Left lung (tissue), 14 donors: ENCODE results near the gene SEC22A. TPM values are rescaled to one million over a fixed set of nuclear protein-coding genes. Genes with fewer than 3 reads are reported as not detected.
A peak's percentile ranks its signal among the peaks of the same experiment; 100 is the strongest.

Source experiments
- ATAC-seq: fragments of 200-7000 bp; cut with Tn5 transposase; one replicate; pipeline ENCODE4 v1.9.1; 2020; ENCODE audit warnings: moderate library complexity
- DNase-seq, 4 donors: peaks; one replicate each; pipeline ENCODE4 v3.0.0-alpha.2; 2013 to 2020
- H3K27ac ChIP-seq, 2 donors: fragments of 200-600 bp; sonication (generic) in 1 of 2; one replicate each; pipeline versions ENCODE4 v1.5.0 to v1.8.0; 2020 to 2021
- H3K27me3 ChIP-seq, 2 donors: fragments of 200-600 bp; sonication (generic) in 1 of 2; one replicate each; pipeline versions ENCODE4 v1.5.0 to v1.8.0; 2020 to 2021
- H3K36me3 ChIP-seq, 2 donors: fragments of 200-600 bp; sonication (generic) in 1 of 2; one replicate each; pipeline versions ENCODE4 v1.5.0 to v1.8.0; 2020 to 2021
- H3K4me1 ChIP-seq, 2 donors: fragments of 200-600 bp; one replicate each; pipeline ENCODE4 v1.8.0; 2021
- H3K4me3 ChIP-seq, 2 donors: fragments of 200-600 bp; sonication (generic) in 1 of 2; one replicate each; pipeline versions ENCODE4 v1.5.0 to v1.8.0; 2020 to 2021; ENCODE audit warnings: mild to moderate bottlenecking in 1 of 2
- H3K9me3 ChIP-seq, 2 donors: fragments of 200-600 bp; sonication (generic) in 1 of 2; one replicate each; pipeline versions ENCODE4 v1.5.0 to v1.8.0; 2020 to 2021
- CTCF ChIP-seq, 2 donors: fragments of 200-600 bp; sonication (generic) in 1 of 2; IDR thresholded peaks; one replicate each; pipeline versions ENCODE4 v1.5.0 to v1.8.0; 2021; ENCODE audit warnings: antibody characterized with exemption in 2 of 2
- intact Hi-C, 2 donors: fragments of 100-400 bp; cut with DNase I; formaldehyde crosslinking; loops; one replicate each; pipeline versions ENCODE4 v1.11.2 to v1.14.2; 2022
- long read RNA-seq, 12 donors: library from polyadenylated mRNA in 2 of 12; unstranded in 2 of 12; transcript quantifications; one replicate each; pipeline ENCODE4 v2.0.0 and lab custom pipeline, GENCODE V29; 2019 to 2026
- polyA plus RNA-seq, 6 donors: library from polyadenylated mRNA; unstranded; fragments of 120-200 nt; gene quantifications; one replicate each; pipeline ENCODE4 v1.2.1, GENCODE V29; 2013; ENCODE audit not compliant: insufficient read length in 6 of 6
- total RNA-seq, 2 donors: library from RNA; stranded (reverse); fragmentation: NEBNext Ultra II Directional; extraction: Animal tissue kit (Norgen Biotek cat#: 25700); gene quantifications; one replicate each; pipeline ENCODE4 v1.2.1, GENCODE V29; 2021
- donor health status: DM: no; HTN: yes; CAD: no.
- donor health status: DM: no; HTN: no; CAD: no.

The SEC22A gene, protein sequence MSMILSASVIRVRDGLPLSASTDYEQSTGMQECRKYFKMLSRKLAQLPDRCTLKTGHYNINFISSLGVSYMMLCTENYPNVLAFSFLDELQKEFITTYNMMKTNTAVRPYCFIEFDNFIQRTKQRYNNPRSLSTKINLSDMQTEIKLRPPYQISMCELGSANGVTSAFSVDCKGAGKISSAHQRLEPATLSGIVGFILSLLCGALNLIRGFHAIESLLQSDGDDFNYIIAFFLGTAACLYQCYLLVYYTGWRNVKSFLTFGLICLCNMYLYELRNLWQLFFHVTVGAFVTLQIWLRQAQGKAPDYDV
- total RNA-seq (10 to 100 TPM; 15.7 to 18.5 TPM), polyA plus RNA-seq (10 to 100 TPM; 25.6 to 35.9 (median 31.0) TPM)
- long read RNA-seq, donor 1, full-length matches to known transcripts = 7 of 7 reads
- long read RNA-seq, donor 1, partial matches to known transcripts = 0 of 7 reads
- long read RNA-seq, donor 1, other reads (novel, unspliced or antisense) = 0 of 7 reads
- long read RNA-seq, donor 2, transcript SEC22A-210 (7 exons, 972 nt) = major isoform, 5 of 5 reads
- long read RNA-seq, donor 2, partial matches to known transcripts = 0 of 5 reads
- long read RNA-seq, donor 2, other reads (novel, unspliced or antisense) = 0 of 5 reads
- long read RNA-seq, donor 3, full-length matches to known transcripts = 11 of 11 reads
- long read RNA-seq, donor 3, partial matches to known transcripts = 0 of 11 reads
- long read RNA-seq, donor 3, other reads (novel, unspliced or antisense) = 0 of 11 reads
- long read RNA-seq, donor 4, full-length matches to known transcripts = 8 of 8 reads
- long read RNA-seq, donor 4, partial matches to known transcripts = 0 of 8 reads
- long read RNA-seq, donor 4, other reads (novel, unspliced or antisense) = 0 of 8 reads
- long read RNA-seq, donor 5, full-length matches to known transcripts = 8 of 8 reads
- long read RNA-seq, donor 5, partial matches to known transcripts = 0 of 8 reads
- long read RNA-seq, donor 5, other reads (novel, unspliced or antisense) = 0 of 8 reads
- long read RNA-seq, donor 6, full-length matches to known transcripts = 12 of 12 reads
- long read RNA-seq, donor 6, partial matches to known transcripts = 0 of 12 reads
- long read RNA-seq, donor 6, other reads (novel, unspliced or antisense) = 0 of 12 reads
- long read RNA-seq, donor 7, full-length matches to known transcripts = 3 of 3 reads
- long read RNA-seq, donor 7, partial matches to known transcripts = 0 of 3 reads
- long read RNA-seq, donor 7, other reads (novel, unspliced or antisense) = 0 of 3 reads
- long read RNA-seq, donor 8, full-length matches to known transcripts = 4 of 4 reads
- long read RNA-seq, donor 8, partial matches to known transcripts = 0 of 4 reads
- long read RNA-seq, donor 8, other reads (novel, unspliced or antisense) = 0 of 4 reads
- long read RNA-seq, donor 9 = 0 reads
- long read RNA-seq, donor 10, transcript SEC22A-210 (7 exons, 972 nt) = major isoform, 10 of 12 reads
- long read RNA-seq, donor 10, partial matches to known transcripts = 1 of 12 reads
- long read RNA-seq, donor 10, other reads (novel, unspliced or antisense) = 1 of 12 reads
- long read RNA-seq, donor 11, full-length matches to known transcripts = 4 of 4 reads
- long read RNA-seq, donor 11, partial matches to known transcripts = 0 of 4 reads
- long read RNA-seq, donor 11, other reads (novel, unspliced or antisense) = 0 of 4 reads
- long read RNA-seq, donor 12, partial matches to known transcripts = 0 of 2 reads
- long read RNA-seq, donor 12, other reads (novel, unspliced or antisense) = 0 of 2 reads

DNA sequence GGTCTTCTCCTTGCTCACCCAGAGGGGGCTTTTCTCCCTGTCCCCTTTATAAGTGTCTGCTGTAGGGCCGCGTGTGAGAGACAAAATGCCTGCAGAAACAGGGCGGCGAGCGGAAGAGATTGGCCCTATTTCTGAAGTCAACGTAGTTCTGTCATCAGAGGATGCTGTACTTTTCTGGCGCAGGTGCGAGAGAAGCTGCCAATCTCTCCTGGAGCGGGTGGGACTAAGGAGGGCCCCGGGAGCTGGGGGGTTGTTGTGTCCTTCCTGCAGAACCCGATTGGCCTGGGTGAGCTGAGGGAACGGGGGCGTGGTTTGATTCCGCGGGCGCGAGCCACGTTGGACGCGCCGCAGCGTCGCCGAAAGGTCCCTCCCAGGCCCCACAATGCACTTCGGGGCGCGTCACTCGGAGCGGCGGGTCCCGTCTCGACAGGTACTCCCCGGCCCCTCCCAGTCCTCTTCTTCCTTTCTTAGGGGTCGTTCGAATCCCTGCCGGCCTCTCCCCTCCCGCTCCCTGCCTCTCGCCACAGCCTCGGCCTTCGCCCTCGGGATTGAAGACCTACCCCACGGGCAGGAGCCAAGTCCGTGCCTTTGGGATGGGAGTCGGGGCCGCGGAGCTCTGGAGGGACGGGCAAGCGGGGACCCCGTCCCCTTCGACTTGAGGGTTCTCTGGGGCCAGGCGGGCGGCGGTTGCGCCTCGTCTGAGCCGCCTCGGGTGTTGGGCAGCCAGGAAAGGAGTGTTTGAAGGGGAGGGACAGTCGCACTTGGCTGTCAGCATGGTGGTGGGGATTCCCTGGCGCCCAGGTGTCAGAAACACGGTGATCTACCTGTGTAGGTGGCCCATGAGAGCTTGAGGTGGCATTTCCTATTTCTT lies at the start of gene SEC22A:
SEC22A (plus strand) TSS at position 387 of the 871 bp plus-strand sequence. CDS start 7,275 bp downstream, outside the sequence.
- peak; percentile 99 for ATAC-seq
- peak within 1 kb of the TSS; percentile 65 to 78 for H3K27ac ChIP-seq
- DNase-seq = peak; percentile 88 to 97 (median 96)
- no peaks in the 10 kb centered on the region for H3K27me3 ChIP-seq
- TF ChIP-seq CTCF (IDR thresholded peaks at IDR 0.05) = no peak
- no peaks in the 10 kb centered on the region for H3K36me3 ChIP-seq
- no peaks in the 10 kb centered on the region for H3K9me3 ChIP-seq
- peak within 1 kb of the TSS; percentile 71 to 80 for H3K4me3 ChIP-seq
- H3K4me1 ChIP-seq = peaks cover 10 to 18% of the 10 kb centered on the region in 2 donors
- intact Hi-C loops = no loop called here

GRCh38 chr3:123152687-123153086 lies 49.1 kb upstream of the SEC22A start:
- H3K4me3 ChIP-seq = no peak overlapping the region
- no peak for TF ChIP-seq CTCF (IDR thresholded peaks at IDR 0.05)
- no peaks in the 10 kb centered on the region for H3K9me3 ChIP-seq
- intact Hi-C loops = no loop called here
- no peaks in the 10 kb centered on the region for H3K27me3 ChIP-seq
- no peak overlapping the region for H3K27ac ChIP-seq
- H3K36me3 ChIP-seq = peaks cover 0 to 91% of the 10 kb centered on the region in 2 donors
- no peak for DNase-seq
- ATAC-seq = no peak
- H3K4me1 ChIP-seq = peaks cover 0 to 8% of the 10 kb centered on the region in 2 donors

DNA sequence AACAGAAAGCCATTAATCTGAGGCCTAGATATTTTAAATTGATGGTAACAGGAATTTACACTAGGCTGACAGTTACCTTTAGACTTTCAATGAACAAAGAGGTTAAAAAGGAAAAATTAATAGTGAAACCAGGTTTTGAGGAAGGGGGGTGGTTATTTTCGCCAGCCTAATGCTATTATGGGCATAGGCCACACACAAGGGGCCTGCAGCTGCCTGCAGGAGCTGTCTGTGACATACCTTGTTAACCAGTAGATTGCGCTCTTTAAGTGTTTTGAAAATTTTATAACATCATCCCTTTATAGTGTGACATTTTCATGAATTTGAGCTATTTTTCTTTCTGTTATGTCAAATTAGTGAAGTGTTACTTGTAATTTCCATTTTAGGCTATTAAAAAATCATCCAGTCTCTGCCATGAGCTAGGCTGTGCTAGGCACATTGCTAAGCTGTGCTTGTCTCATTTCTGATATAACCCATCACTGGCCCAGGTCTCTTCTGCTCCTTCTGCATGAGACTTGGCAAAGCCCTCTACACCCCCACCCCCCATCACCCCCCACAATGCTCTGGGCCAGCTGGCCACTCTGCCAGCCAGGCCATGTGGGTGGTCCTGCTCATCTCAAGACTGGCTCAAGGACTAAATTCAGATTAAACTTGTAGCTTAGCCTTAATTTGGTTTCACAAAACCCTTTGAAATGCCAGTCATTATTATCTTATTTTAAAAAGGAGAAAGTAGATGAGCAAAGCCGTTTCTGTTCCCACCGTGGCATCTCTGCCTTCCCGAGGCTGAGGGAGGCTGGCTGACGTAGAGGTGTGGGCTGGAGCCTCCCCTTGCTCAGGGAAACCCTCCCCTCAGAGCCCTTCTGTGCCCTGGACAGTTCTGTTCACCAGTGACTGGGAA lies 48.4 kb upstream of the SEC22A start:
- DNase-seq = no peak
- Histone ChIP-seq H3K4me1 (peaks cover 0 to 11% of the 10 kb centered on the region in 2 donors), H3K36me3 (peaks cover 0 to 89% of the 10 kb centered on the region in 2 donors), H3K9me3 (no peaks in the 10 kb centered on the region), H3K27me3 (no peaks in the 10 kb centered on the region), H3K4me3 (no peak overlapping the region), H3K27ac (peak overlapping the region in 1 of 2 donors; percentile 5)
- intact Hi-C loops = no loop called here
- TF ChIP-seq CTCF (IDR thresholded peaks at IDR 0.05) = no peak
- no peak for ATAC-seq
